Right atrium auricular region (tissue), 2 donors: ENCODE results near the gene PPP1R9B. TPM values are rescaled to one million over a fixed set of nuclear protein-coding genes. Genes with fewer than 3 reads are reported as not detected.

Source experiments
- DNase-seq: peaks from one replicate; pipeline ENCODE4 v3.0.0-alpha.2; 2019; ENCODE audit warnings: low spot score
- H3K27ac ChIP-seq, 2 donors: fragments of 200-600 bp; sonication (generic); 1 replicate in 1 of 2; 2 replicates in 1 of 2; pipeline ENCODE4 v1.5.1; 2016 to 2019
- H3K27me3 ChIP-seq, 2 donors: fragments of 200-600 bp; sonication (generic); one replicate each; pipeline versions ENCODE4 v1.5.1 to v1.6.0; 2017 to 2019
- H3K36me3 ChIP-seq: fragments of 200-600 bp; sonication (generic); one replicate; pipeline ENCODE4 v1.5.1; 2016
- H3K4me1 ChIP-seq, 2 donors: fragments of 200-600 bp; sonication (generic); one replicate each; pipeline versions ENCODE4 v1.5.1 to v1.6.0; 2017 to 2019
- H3K4me3 ChIP-seq, 2 donors: fragments of 200-600 bp; sonication (generic); 1 replicate in 1 of 2; 2 replicates in 1 of 2; pipeline ENCODE4 v1.5.1; 2017 to 2019; ENCODE audit warnings: mild to moderate bottlenecking in 1 of 2, moderate library complexity in 1 of 2
- H3K9me3 ChIP-seq, 2 donors: fragments of 200-600 bp; sonication (generic); one replicate each; pipeline ENCODE4 v1.5.1; 2019
- CTCF ChIP-seq, 2 donors: fragments of 200-600 bp; sonication (generic); IDR thresholded peaks; one replicate each; pipeline ENCODE4 v1.5.1; 2019; ENCODE audit warnings: antibody characterized with exemption in 2 of 2
- total RNA-seq, 2 donors: library from RNA; depleted of rRNA; stranded (reverse); fragments of >200 nt; gene quantifications; one replicate each; pipeline ENCODE4 v1.1.0, GENCODE V29; 2016

Gene PPP1R9B
- total RNA-seq, 2 donors from 2014 or later = 16.9 to 24.2 TPM

GRCh38 chr17:50102164-50102991, 48.1 kb downstream of the PPP1R9B start:
- H3K4me3 ChIP-seq = peak overlapping the region; percentile 7 to 15
- peaks cover 64% of the 10 kb centered on the region for H3K36me3 ChIP-seq
- peaks cover 0 to 64% of the 10 kb centered on the region in 2 donors for H3K4me1 ChIP-seq
- peak overlapping the region; percentile 94 to 96 for H3K27ac ChIP-seq
- peak; percentile 73 for DNase-seq
- H3K27me3 ChIP-seq = no peaks in the 10 kb centered on the region
- no peaks in the 10 kb centered on the region for H3K9me3 ChIP-seq
- no peak for TF ChIP-seq CTCF (IDR thresholded peaks at IDR 0.05)

GRCh38 chr17:50101346-50102163, 48.9 kb downstream of the PPP1R9B start:
- Histone ChIP-seq H3K36me3 (peaks cover 58% of the 10 kb centered on the region), H3K27ac (peak overlapping the region; percentile 94 to 96), H3K4me1 (peaks cover 0 to 73% of the 10 kb centered on the region in 2 donors), H3K9me3 (no peaks in the 10 kb centered on the region), H3K27me3 (no peaks in the 10 kb centered on the region), H3K4me3 (peak overlapping the region; percentile 15 to 24)
- TF ChIP-seq CTCF (IDR thresholded peaks at IDR 0.05) = no peak
- DNase-seq = no peak

- H3K4me3 ChIP-seq = peak overlapping the region in 1 of 2 donors; percentile 24
- H3K27me3 ChIP-seq = no peaks in the 10 kb centered on the region
- H3K36me3 ChIP-seq = peaks cover 52% of the 10 kb centered on the region
- peak overlapping the region; percentile 94 to 96 for H3K27ac ChIP-seq
- no peaks in the 10 kb centered on the region for H3K9me3 ChIP-seq
- no peak for TF ChIP-seq CTCF (IDR thresholded peaks at IDR 0.05)
- H3K4me1 ChIP-seq = peaks cover 0 to 79% of the 10 kb centered on the region in 2 donors
- DNase-seq = no peak
Measured at GRCh38 chr17:50100921-50101345, 49.5 kb downstream of the PPP1R9B start.

- TF ChIP-seq CTCF (IDR thresholded peaks at IDR 0.05) = no peak
- peaks cover 48% of the 10 kb centered on the region for H3K36me3 ChIP-seq
- peak overlapping the region; percentile 94 to 96 for H3K27ac ChIP-seq
- H3K27me3 ChIP-seq = no peaks in the 10 kb centered on the region
- DNase-seq = no peak
- H3K4me1 ChIP-seq = peaks cover 0 to 83% of the 10 kb centered on the region in 2 donors
- H3K4me3 ChIP-seq = no peak overlapping the region
- no peaks in the 10 kb centered on the region for H3K9me3 ChIP-seq
Measured at GRCh38 chr17:50100480-50100883, 50.0 kb downstream of the PPP1R9B start.

- no peak for DNase-seq
- H3K36me3 ChIP-seq = peaks cover 37% of the 10 kb centered on the region
Measured at GRCh38 chr17:50099003-50099402, 51.5 kb downstream of the PPP1R9B start.

More at GRCh38 chr17:50099003-50099402, 51.5 kb downstream of the PPP1R9B start:
- Histone ChIP-seq H3K27ac (peak overlapping the region; percentile 94 to 96), H3K4me3 (no peak overlapping the region), H3K27me3 (no peaks in the 10 kb centered on the region), H3K4me1 (peaks cover 0 to 84% of the 10 kb centered on the region in 2 donors), H3K9me3 (no peaks in the 10 kb centered on the region)
- TF ChIP-seq CTCF (IDR thresholded peaks at IDR 0.05) = no peak
